ENCODE data around the gene TTLL11.

DNA sequence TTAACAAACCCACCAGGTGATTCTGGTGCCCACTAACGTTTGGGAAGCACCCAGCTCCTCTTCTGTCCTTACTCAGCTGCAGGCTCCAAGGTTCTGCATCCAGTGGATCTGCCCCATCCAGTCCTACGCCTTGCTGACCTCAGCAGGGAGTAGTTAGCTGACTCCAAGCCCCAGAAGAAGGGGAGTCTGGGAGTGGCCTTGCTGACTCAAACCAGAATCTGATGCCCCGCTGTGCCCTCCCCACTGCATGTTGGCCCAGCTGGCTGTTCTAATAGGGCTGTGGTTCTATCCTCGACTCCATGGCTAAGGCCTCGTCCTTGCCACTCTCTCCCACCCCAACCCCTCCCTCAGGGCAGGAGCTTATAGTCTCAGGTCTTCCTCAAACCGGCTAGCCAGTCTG is 136.3 kb downstream of the TTLL11 start:
- TF ChIP-seq, protein P1, sequence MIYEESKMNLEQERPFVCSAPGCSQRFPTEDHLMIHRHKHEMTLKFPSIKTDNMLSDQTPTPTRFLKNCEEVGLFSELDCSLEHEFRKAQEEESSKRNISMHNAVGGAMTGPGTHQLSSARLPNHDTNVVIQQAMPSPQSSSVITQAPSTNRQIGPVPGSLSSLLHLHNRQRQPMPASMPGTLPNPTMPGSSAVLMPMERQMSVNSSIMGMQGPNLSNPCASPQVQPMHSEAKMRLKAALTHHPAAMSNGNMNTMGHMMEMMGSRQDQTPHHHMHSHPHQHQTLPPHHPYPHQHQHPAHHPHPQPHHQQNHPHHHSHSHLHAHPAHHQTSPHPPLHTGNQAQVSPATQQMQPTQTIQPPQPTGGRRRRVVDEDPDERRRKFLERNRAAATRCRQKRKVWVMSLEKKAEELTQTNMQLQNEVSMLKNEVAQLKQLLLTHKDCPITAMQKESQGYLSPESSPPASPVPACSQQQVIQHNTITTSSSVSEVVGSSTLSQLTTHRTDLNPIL (CRISPR knock-in tag; IDR thresholded peaks at IDR 0.05; ENCODE audit: low read depth), result no peak
- no peak for TF ChIP-seq OSR1 (CRISPR knock-in tag; IDR thresholded peaks at IDR 0.05)
- no peak for TF ChIP-seq ZNF8 (CRISPR knock-in tag; IDR thresholded peaks at IDR 0.05)
- TF ChIP-seq CSDC2 (CRISPR knock-in tag; IDR thresholded peaks at IDR 0.05), result no peak
- no peak for TF ChIP-seq ZNF70 (CRISPR knock-in tag; IDR thresholded peaks at IDR 0.05)
- no peak for TF ChIP-seq RARB (CRISPR knock-in tag; IDR thresholded peaks at IDR 0.05)
- no peak for TF ChIP-seq ZFP30 (CRISPR knock-in tag; IDR thresholded peaks at IDR 0.05)
- no peak for TF ChIP-seq ZC3H10 (CRISPR knock-in tag; IDR thresholded peaks at IDR 0.05)
- TF ChIP-seq, protein P2, sequence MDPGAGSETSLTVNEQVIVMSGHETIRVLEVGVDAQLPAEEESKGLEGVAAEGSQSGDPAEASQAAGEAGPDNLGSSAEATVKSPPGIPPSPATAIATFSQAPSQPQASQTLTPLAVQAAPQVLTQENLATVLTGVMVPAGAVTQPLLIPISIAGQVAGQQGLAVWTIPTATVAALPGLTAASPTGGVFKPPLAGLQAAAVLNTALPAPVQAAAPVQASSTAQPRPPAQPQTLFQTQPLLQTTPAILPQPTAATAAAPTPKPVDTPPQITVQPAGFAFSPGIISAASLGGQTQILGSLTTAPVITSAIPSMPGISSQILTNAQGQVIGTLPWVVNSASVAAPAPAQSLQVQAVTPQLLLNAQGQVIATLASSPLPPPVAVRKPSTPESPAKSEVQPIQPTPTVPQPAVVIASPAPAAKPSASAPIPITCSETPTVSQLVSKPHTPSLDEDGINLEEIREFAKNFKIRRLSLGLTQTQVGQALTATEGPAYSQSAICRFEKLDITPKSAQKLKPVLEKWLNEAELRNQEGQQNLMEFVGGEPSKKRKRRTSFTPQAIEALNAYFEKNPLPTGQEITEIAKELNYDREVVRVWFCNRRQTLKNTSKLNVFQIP (CRISPR knock-in tag; IDR thresholded peaks at IDR 0.05; ENCODE audit: borderline replicate concordance, low read depth), result no peak
- no peak for TF ChIP-seq ISL1 (CRISPR knock-in tag; IDR thresholded peaks at IDR 0.05)
- TF ChIP-seq GLIS3 (CRISPR knock-in tag; IDR thresholded peaks at IDR 0.05), result no peak
- TF ChIP-seq, protein P3, sequence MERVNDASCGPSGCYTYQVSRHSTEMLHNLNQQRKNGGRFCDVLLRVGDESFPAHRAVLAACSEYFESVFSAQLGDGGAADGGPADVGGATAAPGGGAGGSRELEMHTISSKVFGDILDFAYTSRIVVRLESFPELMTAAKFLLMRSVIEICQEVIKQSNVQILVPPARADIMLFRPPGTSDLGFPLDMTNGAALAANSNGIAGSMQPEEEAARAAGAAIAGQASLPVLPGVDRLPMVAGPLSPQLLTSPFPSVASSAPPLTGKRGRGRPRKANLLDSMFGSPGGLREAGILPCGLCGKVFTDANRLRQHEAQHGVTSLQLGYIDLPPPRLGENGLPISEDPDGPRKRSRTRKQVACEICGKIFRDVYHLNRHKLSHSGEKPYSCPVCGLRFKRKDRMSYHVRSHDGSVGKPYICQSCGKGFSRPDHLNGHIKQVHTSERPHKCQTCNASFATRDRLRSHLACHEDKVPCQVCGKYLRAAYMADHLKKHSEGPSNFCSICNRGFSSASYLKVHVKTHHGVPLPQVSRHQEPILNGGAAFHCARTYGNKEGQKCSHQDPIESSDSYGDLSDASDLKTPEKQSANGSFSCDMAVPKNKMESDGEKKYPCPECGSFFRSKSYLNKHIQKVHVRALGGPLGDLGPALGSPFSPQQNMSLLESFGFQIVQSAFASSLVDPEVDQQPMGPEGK (CRISPR knock-in tag; IDR thresholded peaks at IDR 0.05; ENCODE audit: borderline replicate concordance), result no peak

Data from SK-N-SH treated with all-trans-retinoic acid at 6 μM for 48 hours (cell line).